SW480 (cell line): ENCODE results near the gene PACSIN2.
A peak's percentile ranks its signal among the peaks of the same experiment; 100 is the strongest.
"Not testable (repeated sequence)": the region's sequence is repeated elsewhere in the genome, so short reads cannot be mapped to it uniquely, and the experiment has no call there.

Experiments used
- DNase-seq: peaks from one replicate; pipeline ENCODE4 v3.0.0-alpha.2; 2016; ENCODE audit warnings: low spot score

PACSIN2 gene

DNA sequence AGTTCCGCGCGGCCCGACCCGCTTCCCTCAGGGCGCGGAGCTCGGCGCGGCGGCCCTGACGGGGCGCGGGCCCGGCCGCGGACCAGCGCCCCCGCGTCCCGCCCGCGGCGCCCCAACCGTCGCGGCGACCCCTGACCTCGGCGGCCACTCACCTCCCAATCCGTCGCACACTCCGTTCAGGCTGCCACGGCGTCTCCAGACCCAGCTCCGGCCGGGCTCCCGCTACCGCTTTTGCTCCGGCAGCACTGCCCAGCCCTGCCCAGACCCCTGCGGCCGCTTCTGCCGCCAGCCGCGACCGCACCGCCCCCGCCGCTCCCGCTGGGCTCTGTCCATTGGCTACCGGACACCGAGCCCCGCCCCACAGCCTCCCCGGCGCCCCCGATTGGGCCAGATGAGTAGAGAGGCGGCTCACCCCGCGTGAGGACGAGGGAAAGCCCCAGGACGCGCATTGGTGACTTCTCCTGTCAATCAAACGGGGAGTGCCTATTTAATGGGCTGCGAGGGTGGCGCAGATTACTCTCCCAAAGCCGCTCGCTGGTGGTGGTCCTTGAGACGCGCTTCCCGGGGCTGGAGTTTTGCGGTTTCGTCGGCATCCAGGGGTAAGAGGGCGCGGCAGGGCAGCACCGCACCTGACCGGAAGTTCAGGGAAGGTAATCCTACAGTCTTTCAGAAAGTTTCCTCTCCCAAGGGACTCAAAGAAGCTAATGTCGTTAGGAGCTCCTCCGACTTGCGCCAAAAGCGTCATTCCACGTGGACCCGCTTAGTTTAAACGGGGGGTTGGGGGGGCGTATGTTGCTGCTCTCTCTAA lies at the start of gene PACSIN2:
Gene PACSIN2 (minus strand): TSS at position 281 of the 808 bp plus-strand sequence. CDS start 103,069 bp downstream, outside the sequence.
- DNase-seq, result peak; percentile 97

GRCh38 chr22:43060183-43060582 lies 45.2 kb upstream of the PACSIN2 start:
- no peak for DNase-seq

- DNase-seq, result no peak
Measured at GRCh38 chr22:43057641-43058040, 42.7 kb upstream of the PACSIN2 start.

DNA sequence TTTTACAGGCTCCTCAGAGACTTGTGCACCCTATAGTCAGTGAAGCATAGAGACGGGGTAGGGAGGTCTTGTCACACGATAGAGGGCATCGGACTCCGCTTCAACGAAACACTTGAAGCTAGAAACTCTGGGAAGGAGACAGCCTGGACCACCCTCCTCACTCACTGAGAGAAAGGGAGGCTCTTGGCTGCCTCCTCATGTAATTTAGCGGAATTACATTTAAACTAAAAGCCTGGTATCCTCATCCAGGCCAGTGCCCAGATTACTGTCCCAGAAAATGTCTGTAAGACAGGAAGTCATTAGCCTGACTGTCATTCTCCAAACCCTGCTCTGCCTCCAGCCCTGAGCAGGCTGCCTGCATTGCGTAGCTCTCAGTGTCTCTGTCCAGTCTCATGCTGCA lies 38.2 kb upstream of the PACSIN2 start:
- no peak for DNase-seq

GRCh38 chr22:43050995-43051394 lies 36.0 kb upstream of the PACSIN2 start:
- DNase-seq, result no peak

DNA sequence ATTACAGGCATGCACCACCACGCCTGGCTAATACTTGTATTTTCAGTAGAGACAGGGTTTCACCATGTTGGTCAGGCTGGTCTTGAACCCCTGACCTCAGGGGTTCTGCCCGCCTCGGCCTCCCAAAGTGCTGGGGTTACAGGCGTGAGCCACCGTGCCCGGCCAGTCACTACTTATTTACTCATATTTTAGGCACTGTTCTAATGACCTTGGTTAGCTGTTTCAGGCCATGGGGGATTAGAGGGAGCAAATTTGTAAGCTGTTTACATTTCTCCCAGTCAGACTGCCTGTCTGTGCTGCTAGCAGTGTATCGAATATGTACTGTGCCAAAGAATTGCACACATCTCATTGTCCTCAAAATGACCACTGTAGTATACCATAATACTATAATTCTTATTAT lies 32.7 kb upstream of the PACSIN2 start:
- no peak for DNase-seq

GRCh38 chr22:43044290-43044712 lies 29.4 kb upstream of the PACSIN2 start:
- no peak for DNase-seq

DNA sequence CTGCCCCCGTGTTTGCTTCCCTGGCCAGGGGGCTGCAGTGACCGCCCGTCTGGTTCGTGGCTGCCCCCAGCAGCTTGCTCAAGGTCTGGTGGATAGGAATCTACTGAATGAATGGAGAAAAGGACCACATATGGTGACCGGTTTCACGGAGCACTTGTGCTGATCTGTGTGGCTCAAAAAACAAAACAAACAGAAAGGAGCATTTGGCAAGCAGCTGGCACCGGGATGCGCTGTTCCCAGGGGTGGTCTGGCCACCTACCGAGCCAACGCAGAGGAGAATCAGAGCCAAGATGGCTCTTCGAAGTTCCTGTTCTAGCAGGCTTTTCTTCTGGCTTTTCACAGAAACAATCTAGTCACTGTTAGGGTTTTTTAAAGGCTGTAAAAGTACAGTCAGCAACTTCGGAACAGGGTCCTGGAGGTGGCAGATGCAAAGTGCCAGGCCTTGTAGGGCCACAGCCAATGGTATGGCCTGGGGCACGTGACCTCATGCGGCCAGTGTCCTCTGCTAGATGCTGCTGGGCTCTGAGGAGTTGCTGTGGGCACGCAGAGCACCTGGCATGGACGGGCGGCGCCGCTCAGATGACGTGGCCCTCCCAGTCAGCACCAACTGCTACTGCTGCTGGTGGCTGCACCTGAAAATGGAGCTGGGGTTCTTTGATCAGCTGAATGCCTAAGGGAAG lies 27.3 kb upstream of the PACSIN2 start:
- DNase-seq, result no peak

DNA sequence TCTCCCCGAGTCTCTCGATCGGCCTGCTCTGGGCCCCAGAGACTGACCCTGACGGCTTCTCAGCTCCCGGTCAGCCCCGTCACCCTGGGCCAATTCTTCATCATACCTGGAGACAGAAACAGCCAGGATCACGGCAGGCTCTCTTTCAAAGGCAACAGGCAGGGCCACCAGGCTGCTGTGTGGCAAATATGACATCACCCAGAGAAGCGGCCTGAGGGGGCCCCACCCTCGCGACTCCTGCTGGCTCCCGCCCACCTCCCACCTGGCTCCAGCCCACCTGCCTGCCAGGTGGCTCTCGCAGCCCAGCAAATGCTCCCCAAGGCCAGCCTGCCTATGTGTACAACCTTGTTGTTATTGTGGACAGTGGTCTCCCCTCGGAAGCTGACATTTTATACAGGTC lies 24.9 kb upstream of the PACSIN2 start:
- DNase-seq, result no peak

GRCh38 chr22:43038325-43038724 lies 23.4 kb upstream of the PACSIN2 start:
- no peak for DNase-seq

- no peak for DNase-seq
Measured at GRCh38 chr22:43036282-43036829, 21.4 kb upstream of the PACSIN2 start.

DNA sequence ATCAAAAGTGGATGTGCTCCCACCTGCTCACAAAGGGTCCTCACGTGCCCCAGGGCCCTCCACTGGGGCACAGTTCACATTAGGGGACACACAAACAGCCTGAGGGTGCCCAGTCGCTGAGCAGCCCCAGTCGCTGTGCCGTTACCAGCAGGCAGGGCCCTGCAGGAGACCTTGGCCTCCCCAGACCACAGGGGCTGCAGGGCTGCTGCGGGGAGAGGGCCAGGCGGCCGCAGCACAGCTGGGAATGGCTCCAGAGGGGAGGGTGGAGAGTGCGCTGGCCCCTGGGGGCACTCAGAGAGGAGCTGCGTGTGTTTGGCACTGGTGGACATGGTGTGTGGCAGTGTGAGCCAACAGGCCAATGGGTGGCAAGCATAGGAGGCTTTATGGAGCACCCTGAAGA lies 20.3 kb upstream of the PACSIN2 start:
- DNase-seq, result no peak

DNA sequence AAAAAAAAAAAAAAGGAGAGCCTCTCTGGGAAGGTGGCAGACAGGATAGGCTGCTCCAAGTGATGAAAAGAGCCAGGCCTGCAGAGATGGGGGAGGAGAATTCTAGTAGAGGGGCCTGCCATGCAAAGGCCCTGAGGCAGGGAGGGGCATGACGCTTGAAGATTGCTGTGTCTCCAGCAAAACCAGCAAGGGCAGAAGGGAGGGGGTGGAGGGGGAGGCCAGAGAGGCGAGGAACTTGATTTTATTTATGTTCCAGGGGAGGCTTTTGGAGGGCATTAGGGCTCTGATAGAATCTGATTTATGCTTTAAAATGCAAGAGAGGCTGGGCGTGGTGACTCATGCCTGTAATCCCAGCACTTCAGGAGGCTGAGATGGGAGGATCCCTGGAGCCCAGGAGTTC lies 16.7 kb upstream of the PACSIN2 start:
- DNase-seq, result no peak

DNA sequence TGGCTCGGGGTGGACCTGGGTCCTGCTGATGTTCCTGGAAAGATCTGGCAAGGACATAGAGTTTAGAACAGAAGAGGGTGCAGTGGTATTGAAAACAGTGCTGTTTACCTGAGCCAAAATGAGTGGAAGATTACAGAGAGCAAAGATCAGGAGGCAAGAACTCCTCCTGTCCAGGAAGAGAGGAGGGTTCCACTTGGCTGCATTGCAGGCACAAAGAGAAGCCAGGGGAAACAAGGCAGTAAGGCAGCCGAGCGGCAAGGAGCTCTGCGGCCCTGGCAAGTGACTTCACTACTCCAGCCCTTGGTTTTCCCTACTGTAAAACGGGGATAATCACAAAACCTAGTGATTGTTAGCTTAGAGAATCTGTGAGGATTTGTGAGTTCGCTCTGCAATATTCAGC lies 3.7 kb upstream of the PACSIN2 start:
- DNase-seq, result no peak

DNA sequence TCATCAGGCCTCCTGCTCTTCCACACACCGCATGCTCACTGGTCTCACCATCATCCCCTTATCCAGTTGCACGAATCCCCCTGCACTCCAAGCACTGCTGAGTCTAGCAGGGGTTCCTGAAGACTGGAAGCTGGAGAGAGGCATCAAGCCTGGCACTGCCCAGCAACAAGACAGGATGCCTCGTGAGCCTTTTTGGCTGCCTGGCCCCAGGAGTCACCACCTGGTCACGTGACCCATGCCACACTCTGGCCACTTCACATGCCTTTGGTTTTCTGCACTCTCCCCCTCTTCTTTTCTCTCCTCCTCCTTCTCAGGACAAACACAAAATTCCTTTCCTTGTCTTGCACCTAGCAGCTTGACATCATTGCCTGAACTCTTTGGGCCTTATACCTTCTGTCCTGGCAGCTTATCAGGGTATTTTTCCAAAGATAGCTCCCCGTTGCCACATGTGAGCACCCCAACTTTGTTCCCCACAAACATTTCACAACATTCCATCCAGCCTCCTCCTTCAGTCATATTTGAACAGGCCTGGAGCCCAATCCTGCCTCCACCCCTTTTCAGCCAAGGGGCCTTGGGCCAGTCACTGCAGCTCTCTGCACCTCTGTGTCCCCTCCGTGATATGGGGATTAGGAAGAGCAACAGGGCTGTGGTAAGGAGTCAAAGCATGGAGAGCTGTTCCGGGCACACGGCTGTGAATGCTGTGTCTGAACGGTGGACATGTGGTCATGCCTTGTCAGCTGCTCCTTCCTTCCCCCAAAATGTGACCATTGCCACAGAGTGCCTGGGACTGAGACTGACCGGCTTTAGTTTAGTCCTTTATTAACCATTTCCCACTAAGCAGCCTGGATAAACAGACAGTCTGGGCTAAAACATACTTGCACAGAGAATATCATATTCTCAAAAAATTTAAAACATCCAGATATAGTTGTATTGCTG lies 2.8 kb upstream of the PACSIN2 start:
- no peak for DNase-seq

GRCh38 chr22:43016150-43016549 lies 1.2 kb upstream of the PACSIN2 start:
- not testable (repeated sequence) for DNase-seq

DNA sequence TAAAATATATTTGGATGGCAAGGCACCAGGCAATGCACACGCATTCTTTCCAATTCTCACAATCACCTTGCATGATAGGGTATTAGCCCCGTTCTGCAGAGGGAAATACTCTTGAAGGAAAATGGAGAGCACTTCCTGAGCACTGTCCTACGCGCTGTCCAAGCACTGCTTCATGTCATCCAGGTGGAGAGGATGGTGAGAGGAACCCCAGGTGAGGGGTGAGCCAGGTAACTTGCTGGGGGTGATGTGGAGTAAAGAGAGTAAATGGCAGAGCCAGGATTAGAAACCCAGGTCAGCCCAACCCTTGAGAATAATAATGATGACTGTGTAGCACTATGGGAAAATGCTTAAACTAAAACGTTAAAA lies 711 bp upstream of the PACSIN2 start:
- no peak for DNase-seq

- no peak for DNase-seq
Measured at GRCh38 chr22:43014316-43014868, 557 bp downstream of the PACSIN2 start.

DNA sequence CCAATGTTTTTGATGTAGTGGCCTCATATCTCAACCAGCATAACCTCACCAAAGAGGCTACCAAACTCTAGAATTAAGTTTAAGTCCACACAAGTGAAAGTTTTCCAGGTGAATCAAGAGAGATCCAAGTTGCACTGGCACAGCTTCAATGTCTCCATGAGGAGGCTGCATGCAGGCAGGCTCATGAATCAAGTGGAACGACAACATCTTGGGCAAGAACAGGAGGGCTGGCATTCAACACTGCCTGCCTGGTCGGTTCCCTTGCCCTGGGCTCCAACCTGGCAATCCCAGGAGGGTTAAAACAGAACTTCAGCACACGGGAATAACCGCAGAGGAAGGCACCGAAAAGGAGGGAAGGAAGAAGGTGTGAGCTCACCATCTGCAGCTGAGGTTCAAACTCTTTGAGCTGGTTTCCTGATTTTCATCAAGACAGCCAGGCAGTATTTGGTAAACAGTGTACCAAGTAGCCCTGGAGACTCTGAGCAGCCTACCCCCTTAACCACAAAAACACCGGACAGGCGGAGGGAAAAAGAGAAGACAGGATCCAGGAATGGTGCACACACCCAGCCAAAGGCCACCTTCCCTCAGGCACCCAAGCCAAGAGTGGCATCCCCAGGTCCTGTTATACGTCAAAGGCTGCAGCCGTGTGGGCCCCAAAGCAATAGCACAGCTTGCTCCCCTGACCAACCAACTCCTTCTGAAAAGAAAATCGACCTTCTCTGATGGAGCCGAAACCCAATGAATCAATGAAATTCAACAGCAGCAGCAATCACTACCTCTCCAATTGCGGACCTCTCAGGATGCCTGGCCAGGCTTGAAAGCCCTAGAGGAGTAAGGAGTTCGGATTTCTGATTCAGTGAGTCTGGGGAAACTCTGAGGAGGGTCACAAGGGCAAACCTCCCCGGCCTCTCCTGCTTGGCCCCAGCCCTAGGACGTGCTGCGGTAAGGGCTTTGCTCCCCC lies 1.3 kb downstream of the PACSIN2 start:
- DNase-seq, result no peak

DNA sequence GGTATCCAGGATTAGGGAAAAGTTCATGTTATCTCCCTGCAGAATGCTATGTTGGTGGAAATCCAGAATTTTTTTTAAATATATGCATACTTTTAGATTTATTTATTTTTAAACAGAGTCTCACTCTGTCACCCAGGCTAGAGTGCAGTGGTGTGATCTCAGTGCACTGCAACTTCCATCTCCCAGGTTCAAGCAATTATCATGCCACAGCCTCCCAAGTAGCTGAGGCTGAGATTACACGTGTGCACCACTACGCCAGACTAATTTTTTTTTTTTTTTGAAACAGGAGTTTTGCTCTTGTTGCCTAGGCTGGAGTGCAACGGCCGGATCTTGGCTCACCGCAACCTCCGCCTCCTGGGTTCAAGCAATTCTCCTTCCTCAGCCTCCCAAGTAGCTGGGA lies 2.6 kb downstream of the PACSIN2 start:
- no peak for DNase-seq

GRCh38 chr22:43011079-43011478 lies 3.9 kb downstream of the PACSIN2 start:
- DNase-seq, result peak; percentile 59
